Endothelial cell of umbilical vein (primary cell): ENCODE data around the gene AGPS. TPM values are rescaled to one million over a fixed set of nuclear protein-coding genes. Genes with fewer than 3 reads are reported as not detected.

Source experiments
- BruUV-seq: library from RNA; stranded (reverse); fragments of 400-500 nt; replicated peaks from 2 replicates; lab custom pipeline; 2021; lab: Mats Ljungman, UMichigan
- CTCF ChIA-PET: fragments of 300-600, 350-600 bp; sonication (Branson Sonifier 250); formaldehyde crosslinking; loops from one replicate; lab custom pipeline; 2021; ENCODE audit warnings: antibody characterized with exemption, inconsistent platforms; lab: Charles Lee
- POLR2A ChIA-PET: fragments of 300-600, 350-600 bp; sonication (Branson Sonifier 250); formaldehyde crosslinking; loops from one replicate; lab custom pipeline; 2021; ENCODE audit warnings: antibody characterized with exemption, inconsistent platforms; lab: Charles Lee
- DNase-seq: peaks from one replicate; pipeline ENCODE4 v3.0.0-alpha.2; 2011; ENCODE audit warnings: low read depth, low spot score
- FAIRE-seq: peaks from 2 replicates; lab custom pipeline; 2011; peaks lifted over from hg19 to GRCh38; lab: Jason Lieb, UNC
- H2AFZ ChIP-seq: 2 replicates; pipeline ENCODE4 v1.6.0; 2012; ENCODE audit warnings: low read depth, low read length, control low read depth, inconsistent platforms
- H3K27ac ChIP-seq: 2 replicates; pipeline ENCODE4 v1.5.1; 2011; ENCODE audit warnings: low read depth, mild to moderate bottlenecking, control low read depth, low read length, moderate library complexity; ENCODE audit not compliant: insufficient read depth
- H3K27me3 ChIP-seq, 2 experiments: 2 replicates each; pipeline versions ENCODE4 v1.6.0 to v1.6.1; 2011; ENCODE audit warnings: low read length in 2 of 2, mixed read lengths in 1 of 2; ENCODE audit not compliant: control insufficient read depth in 2 of 2, insufficient read depth in 2 of 2
- H3K36me3 ChIP-seq, 2 experiments: 2 replicates in 1 of 2; 3 replicates in 1 of 2; pipeline ENCODE4 v1.5.1; 2011; ENCODE audit warnings: low read length in 2 of 2, mild to moderate bottlenecking in 1 of 2, moderate library complexity in 1 of 2; ENCODE audit not compliant: control insufficient read depth in 2 of 2, insufficient read depth in 2 of 2; ENCODE audit errors: extremely low read depth in 1 of 2
- H3K4me1 ChIP-seq: 3 replicates; pipeline ENCODE4 v1.5.1; 2011; ENCODE audit warnings: mild to moderate bottlenecking, low read length; ENCODE audit not compliant: control insufficient read depth, insufficient read depth; ENCODE audit errors: extremely low read depth
- H3K4me2 ChIP-seq: 2 replicates; pipeline ENCODE4 v1.6.1; 2011; ENCODE audit warnings: low read length, control low read depth, mixed read lengths; ENCODE audit not compliant: insufficient read depth
- H3K4me3 ChIP-seq, 3 experiments: fragments of 200-600 bp in 1 of 3; sonication (generic), shearing (Covaris generic) in 1 of 3; replicated peaks in 1 of 3; 2 replicates each; pipeline ENCODE4 v1.5.1; 2011 to 2016; ENCODE audit warnings: control low read depth in 3 of 3, low read length in 3 of 3, mild to moderate bottlenecking in 2 of 3, inconsistent platforms in 1 of 3, low read depth in 1 of 3, moderate library complexity in 1 of 3; ENCODE audit not compliant: insufficient read depth in 1 of 3
- H3K79me2 ChIP-seq: 2 replicates; pipeline ENCODE4 v1.6.0; 2012; ENCODE audit warnings: low read length, inconsistent platforms; ENCODE audit not compliant: control insufficient read depth, insufficient read depth
- H3K9ac ChIP-seq: replicated peaks from 2 replicates; pipeline ENCODE3; 2011; ENCODE audit warnings: low read length, control low read depth; ENCODE audit not compliant: insufficient read depth; ENCODE audit errors: extremely low read depth
- H3K9me1 ChIP-seq: replicated peaks from 3 replicates; pipeline ENCODE4 v1.6.0; 2011; ENCODE audit warnings: mild to moderate bottlenecking, low read length; ENCODE audit not compliant: control insufficient read depth, insufficient read depth; ENCODE audit errors: extremely low read depth
- H3K9me3 ChIP-seq: replicated peaks from 2 replicates; pipeline ENCODE4 v1.5.1; 2012; ENCODE audit warnings: low read length, inconsistent platforms; ENCODE audit not compliant: control insufficient read depth, insufficient read depth
- H4K20me1 ChIP-seq: replicated peaks from 2 replicates; pipeline ENCODE3; 2011; ENCODE audit warnings: mild to moderate bottlenecking, low read length; ENCODE audit not compliant: control insufficient read depth, insufficient read depth; ENCODE audit errors: extremely low read depth
- EZH2 ChIP-seq: IDR thresholded peaks from 2 replicates; pipeline ENCODE4 v1.6.1; 2012; ENCODE audit warnings: borderline replicate concordance, low read depth, mild to moderate bottlenecking, moderate library complexity, low read length, inconsistent platforms; ENCODE audit not compliant: severe bottlenecking
- FOS ChIP-seq: IDR thresholded peaks from 2 replicates; pipeline ENCODE4 v1.6.1; 2011; ENCODE audit warnings: mild to moderate bottlenecking, low read length, moderate library complexity, borderline replicate concordance; ENCODE audit not compliant: insufficient read depth
- GATA2 ChIP-seq: IDR thresholded peaks from 2 replicates; pipeline ENCODE4 v1.7.0; 2011; ENCODE audit warnings: low read depth, mild to moderate bottlenecking, moderate library complexity, mixed read lengths, low read length; ENCODE audit not compliant: insufficient read length, insufficient read depth
- JUN ChIP-seq: IDR thresholded peaks from 2 replicates; pipeline ENCODE4 v1.6.1; 2011; ENCODE audit warnings: borderline replicate concordance, low read depth; ENCODE audit not compliant: insufficient read length, insufficient read depth
- MYC ChIP-seq: IDR thresholded peaks from one replicate; pipeline ENCODE4 v1.6.1; 2011; ENCODE audit warnings: mild to moderate bottlenecking, low read depth, low read length
- POLR2A ChIP-seq: IDR thresholded peaks from 2 replicates; pipeline ENCODE4 v1.6.1; 2012; ENCODE audit warnings: low read depth, mild to moderate bottlenecking, control low read depth, low read length
- POLR2AphosphoS5 ChIP-seq: IDR thresholded peaks from 2 replicates; pipeline ENCODE4 v1.6.1; 2012; ENCODE audit warnings: low read depth, mild to moderate bottlenecking, control low read depth, low read length, moderate library complexity; ENCODE audit not compliant: insufficient read depth
- dilution Hi-C: fragments of 300-500 bp; cut with MboI; formaldehyde crosslinking; loops from one replicate; pipeline ENCODE4 v1.15.0; 2019; ENCODE audit warnings: low sequenced_read_pairs; ENCODE audit not compliant: extremely low pct_ligation_motif_present
- intact Hi-C: fragments of 100-400 bp; cut with micrococcal nuclease; formaldehyde crosslinking; loops from one replicate; pipeline ENCODE4 v1.10.0; 2022
- polyA plus RNA-seq, 4 experiments: library from polyadenylated mRNA; depleted of rRNA in 3 of 4; stranded (reverse) in 3 of 4; unstranded in 1 of 4; fragments of >200 nt; gene quantifications; 2 replicates each; pipeline versions ENCODE4 v1.2.1 to v1.2.3, GENCODE V29; 2011 to 2012; ENCODE audit warnings: missing spikeins in 1 of 4
- total RNA-seq: library from RNA; stranded (reverse); gene quantifications from 2 replicates; pipeline ENCODE4 v1.2.3, GENCODE V29; 2021
- TF ChIP-seq, protein P1 (sequence below): IDR thresholded peaks from 2 replicates; pipeline ENCODE4 v1.6.1; 2011; ENCODE audit not compliant: insufficient read depth, insufficient read length
- TF ChIP-seq, protein P2 (sequence below), 2 donors: IDR thresholded peaks; 1 replicate in 1 of 2; 2 replicates in 1 of 2; pipeline ENCODE4 v1.5.1; 2011; ENCODE audit warnings: low read length in 2 of 2, mild to moderate bottlenecking in 2 of 2, moderate library complexity in 2 of 2, control low read depth in 1 of 2, inconsistent platforms in 1 of 2, low read depth in 1 of 2; ENCODE audit not compliant: insufficient read depth in 1 of 2; ENCODE audit errors: extremely low read depth in 1 of 2

AGPS gene
- total and polyA plus RNA-seq, 2 donors (not counting 3 experiments of a cell fraction or from before 2014, with no cell fraction given): 10.1 to 96.5 TPM

- TF ChIP-seq GATA2 (no peak), POLR2A (no peak), MYC (no peak), POLR2AphosphoS5 (no peak), EZH2 (no peak), FOS (no peak), JUN (no peak)
- TF ChIP-seq, protein P1, sequence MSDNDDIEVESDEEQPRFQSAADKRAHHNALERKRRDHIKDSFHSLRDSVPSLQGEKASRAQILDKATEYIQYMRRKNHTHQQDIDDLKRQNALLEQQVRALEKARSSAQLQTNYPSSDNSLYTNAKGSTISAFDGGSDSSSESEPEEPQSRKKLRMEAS: no peak
- TF ChIP-seq, protein P2, sequence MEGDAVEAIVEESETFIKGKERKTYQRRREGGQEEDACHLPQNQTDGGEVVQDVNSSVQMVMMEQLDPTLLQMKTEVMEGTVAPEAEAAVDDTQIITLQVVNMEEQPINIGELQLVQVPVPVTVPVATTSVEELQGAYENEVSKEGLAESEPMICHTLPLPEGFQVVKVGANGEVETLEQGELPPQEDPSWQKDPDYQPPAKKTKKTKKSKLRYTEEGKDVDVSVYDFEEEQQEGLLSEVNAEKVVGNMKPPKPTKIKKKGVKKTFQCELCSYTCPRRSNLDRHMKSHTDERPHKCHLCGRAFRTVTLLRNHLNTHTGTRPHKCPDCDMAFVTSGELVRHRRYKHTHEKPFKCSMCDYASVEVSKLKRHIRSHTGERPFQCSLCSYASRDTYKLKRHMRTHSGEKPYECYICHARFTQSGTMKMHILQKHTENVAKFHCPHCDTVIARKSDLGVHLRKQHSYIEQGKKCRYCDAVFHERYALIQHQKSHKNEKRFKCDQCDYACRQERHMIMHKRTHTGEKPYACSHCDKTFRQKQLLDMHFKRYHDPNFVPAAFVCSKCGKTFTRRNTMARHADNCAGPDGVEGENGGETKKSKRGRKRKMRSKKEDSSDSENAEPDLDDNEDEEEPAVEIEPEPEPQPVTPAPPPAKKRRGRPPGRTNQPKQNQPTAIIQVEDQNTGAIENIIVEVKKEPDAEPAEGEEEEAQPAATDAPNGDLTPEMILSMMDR (IDR thresholded peaks at IDR 0.05; ENCODE audit: extremely low read depth in 1 of 2, insufficient read depth in 1 of 2, low read depth in 1 of 2, low read length in 2 of 2): no peak
- dilution Hi-C loops: no loop called here
- Histone ChIP-seq H3K4me2 (no peak overlapping the region), H3K4me1 (no peaks in the 10 kb centered on the region), H3K27me3 (no peaks in the 10 kb centered on the region), H3K79me2 (peaks cover 2% of the 10 kb centered on the region), H2AFZ (no peak overlapping the region), H3K4me3 (no peak overlapping the region), H3K27ac (no peak overlapping the region), H3K9me1 (no peaks in the 10 kb centered on the region), H3K9ac (no peak overlapping the region), H3K36me3 (peaks cover 0 to 10% of the 10 kb centered on the region in 2 experiments), H3K9me3 (peaks cover 2% of the 10 kb centered on the region), H4K20me1 (no peaks in the 10 kb centered on the region)
- intact Hi-C loops: no loop called here
- no peak for DNase-seq
- ChIA-PET POLR2A (no interaction called here), CTCF (interaction anchor here (1.0 to 2.3 kb wide), 6 partner anchors 8 to 318 kb away, joined by 3 to 7 read pairs (median 3); no protein-coding TSS in a partner anchor)
- no peak for FAIRE-seq
- no TSS peak for BruUV-seq
Observed at GRCh38 chr2:177482195-177482594, 89.6 kb downstream of the AGPS start.
